ENCODE results near the gene TKT.
A peak's percentile ranks its signal among the peaks of the same experiment; 100 is the strongest.

TKT gene

GRCh38 chr3:53193466-53194209, 62.2 kb downstream of the TKT start:
- Histone ChIP-seq H3K9ac (ENCODE audit: low read length) (peak overlapping the region; percentile 16), H3K27ac (ENCODE audit: low read depth, low read length) (peak overlapping the region; percentile 51; the same call in 1 of the 2 replicates), H3K36me3 (ENCODE audit: control insufficient read depth, insufficient read depth, low read length) (peaks cover 26% of the 10 kb centered on the region), H3K4me1 (ENCODE audit: control insufficient read depth, insufficient read depth, low read length) (peaks cover 34% of the 10 kb centered on the region), H3K9me3 (ENCODE audit: control insufficient read depth, insufficient read depth, low read depth, low read length) (no peaks in the 10 kb centered on the region), H3K4me3 (ENCODE audit: low read depth, low read length) (no peak overlapping the region), H3K27me3 (ENCODE audit: control insufficient read depth, insufficient read depth, low read length) (no peaks in the 10 kb centered on the region)

GRCh38 chr3:53192608-53193007, 63.2 kb downstream of the TKT start:
- no peaks in the 10 kb centered on the region for H3K27me3 ChIP-seq (ENCODE audit: control insufficient read depth, insufficient read depth, low read length)
- H3K4me3 ChIP-seq (ENCODE audit: low read depth, low read length): no peak overlapping the region
- no peak overlapping the region for H3K9ac ChIP-seq (ENCODE audit: low read length)
- H3K4me1 ChIP-seq (ENCODE audit: control insufficient read depth, insufficient read depth, low read length): peaks cover 34% of the 10 kb centered on the region
- peaks cover 32% of the 10 kb centered on the region for H3K36me3 ChIP-seq (ENCODE audit: control insufficient read depth, insufficient read depth, low read length)
- H3K9me3 ChIP-seq (ENCODE audit: control insufficient read depth, insufficient read depth, low read depth, low read length): no peaks in the 10 kb centered on the region
- H3K27ac ChIP-seq (ENCODE audit: low read depth, low read length): no peak overlapping the region

GRCh38 chr3:53191836-53192480, 63.9 kb downstream of the TKT start:
- no peaks in the 10 kb centered on the region for H3K27me3 ChIP-seq (ENCODE audit: control insufficient read depth, insufficient read depth, low read length)
- H3K4me1 ChIP-seq (ENCODE audit: control insufficient read depth, insufficient read depth, low read length): peaks cover 34% of the 10 kb centered on the region
- no peak overlapping the region for H3K4me3 ChIP-seq (ENCODE audit: low read depth, low read length)
- H3K27ac ChIP-seq (ENCODE audit: low read depth, low read length): no peak overlapping the region
- no peaks in the 10 kb centered on the region for H3K9me3 ChIP-seq (ENCODE audit: control insufficient read depth, insufficient read depth, low read depth, low read length)
- H3K9ac ChIP-seq (ENCODE audit: low read length): no peak overlapping the region
- peaks cover 38% of the 10 kb centered on the region for H3K36me3 ChIP-seq (ENCODE audit: control insufficient read depth, insufficient read depth, low read length)

GRCh38 chr3:53190659-53191058, 65.2 kb downstream of the TKT start:
- H3K36me3 ChIP-seq (ENCODE audit: control insufficient read depth, insufficient read depth, low read length): peaks cover 50% of the 10 kb centered on the region

GRCh38 chr3:53189276-53189675, 66.5 kb downstream of the TKT start:
- H3K9me3 ChIP-seq (ENCODE audit: control insufficient read depth, insufficient read depth, low read depth, low read length): no peaks in the 10 kb centered on the region
- H3K4me1 ChIP-seq (ENCODE audit: control insufficient read depth, insufficient read depth, low read length): peaks cover 16% of the 10 kb centered on the region
- peaks cover 54% of the 10 kb centered on the region for H3K36me3 ChIP-seq (ENCODE audit: control insufficient read depth, insufficient read depth, low read length)
- no peak overlapping the region for H3K4me3 ChIP-seq (ENCODE audit: low read depth, low read length)
- H3K9ac ChIP-seq (ENCODE audit: low read length): no peak overlapping the region
- no peaks in the 10 kb centered on the region for H3K27me3 ChIP-seq (ENCODE audit: control insufficient read depth, insufficient read depth, low read length)
- no peak overlapping the region for H3K27ac ChIP-seq (ENCODE audit: low read depth, low read length)

More at GRCh38 chr3:53190659-53191058, 65.2 kb downstream of the TKT start:
- Histone ChIP-seq H3K27ac (ENCODE audit: low read depth, low read length) (no peak overlapping the region), H3K9me3 (ENCODE audit: control insufficient read depth, insufficient read depth, low read depth, low read length) (no peaks in the 10 kb centered on the region), H3K9ac (ENCODE audit: low read length) (no peak overlapping the region), H3K4me3 (ENCODE audit: low read depth, low read length) (no peak overlapping the region), H3K4me1 (ENCODE audit: control insufficient read depth, insufficient read depth, low read length) (peaks cover 21% of the 10 kb centered on the region), H3K27me3 (ENCODE audit: control insufficient read depth, insufficient read depth, low read length) (no peaks in the 10 kb centered on the region)

- Histone ChIP-seq H3K27ac (ENCODE audit: low read depth, low read length) (no peak overlapping the region), H3K9me3 (ENCODE audit: control insufficient read depth, insufficient read depth, low read depth, low read length) (no peaks in the 10 kb centered on the region), H3K36me3 (ENCODE audit: control insufficient read depth, insufficient read depth, low read length) (peaks cover 55% of the 10 kb centered on the region), H3K9ac (ENCODE audit: low read length) (no peak overlapping the region), H3K27me3 (ENCODE audit: control insufficient read depth, insufficient read depth, low read length) (no peaks in the 10 kb centered on the region), H3K4me1 (ENCODE audit: control insufficient read depth, insufficient read depth, low read length) (peaks cover 11% of the 10 kb centered on the region), H3K4me3 (ENCODE audit: low read depth, low read length) (no peak overlapping the region)
Observed at GRCh38 chr3:53188720-53189119, 67.1 kb downstream of the TKT start.

GRCh38 chr3:53188136-53188685, 67.6 kb downstream of the TKT start:
- Histone ChIP-seq H3K4me3 (ENCODE audit: low read depth, low read length) (no peak overlapping the region), H3K4me1 (ENCODE audit: control insufficient read depth, insufficient read depth, low read length) (peaks cover 6% of the 10 kb centered on the region; the same call in 1 of the 2 replicates), H3K9me3 (ENCODE audit: control insufficient read depth, insufficient read depth, low read depth, low read length) (no peaks in the 10 kb centered on the region), H3K9ac (ENCODE audit: low read length) (no peak overlapping the region), H3K27ac (ENCODE audit: low read depth, low read length) (no peak overlapping the region), H3K27me3 (ENCODE audit: control insufficient read depth, insufficient read depth, low read length) (no peaks in the 10 kb centered on the region), H3K36me3 (ENCODE audit: control insufficient read depth, insufficient read depth, low read length) (peaks cover 60% of the 10 kb centered on the region)

GRCh38 chr3:53187430-53187829, 68.4 kb downstream of the TKT start:
- Histone ChIP-seq H3K9me3 (ENCODE audit: control insufficient read depth, insufficient read depth, low read depth, low read length) (no peaks in the 10 kb centered on the region), H3K27me3 (ENCODE audit: control insufficient read depth, insufficient read depth, low read length) (no peaks in the 10 kb centered on the region), H3K36me3 (ENCODE audit: control insufficient read depth, insufficient read depth, low read length) (peaks cover 63% of the 10 kb centered on the region), H3K4me3 (ENCODE audit: low read depth, low read length) (no peak overlapping the region), H3K27ac (ENCODE audit: low read depth, low read length) (no peak overlapping the region), H3K4me1 (ENCODE audit: control insufficient read depth, insufficient read depth, low read length) (no peaks in the 10 kb centered on the region; the same call in 1 of the 2 replicates), H3K9ac (ENCODE audit: low read length) (no peak overlapping the region)

GRCh38 chr3:53186726-53187125, 69.1 kb downstream of the TKT start:
- Histone ChIP-seq H3K9ac (ENCODE audit: low read length) (no peak overlapping the region), H3K27me3 (ENCODE audit: control insufficient read depth, insufficient read depth, low read length) (no peaks in the 10 kb centered on the region), H3K36me3 (ENCODE audit: control insufficient read depth, insufficient read depth, low read length) (peaks cover 60% of the 10 kb centered on the region), H3K27ac (ENCODE audit: low read depth, low read length) (no peak overlapping the region), H3K4me3 (ENCODE audit: low read depth, low read length) (no peak overlapping the region), H3K9me3 (ENCODE audit: control insufficient read depth, insufficient read depth, low read depth, low read length) (no peaks in the 10 kb centered on the region), H3K4me1 (ENCODE audit: control insufficient read depth, insufficient read depth, low read length) (no peaks in the 10 kb centered on the region)

GRCh38 chr3:53185761-53186465, 69.9 kb downstream of the TKT start:
- H3K4me3 ChIP-seq (ENCODE audit: low read depth, low read length): no peak overlapping the region
- no peaks in the 10 kb centered on the region for H3K4me1 ChIP-seq (ENCODE audit: control insufficient read depth, insufficient read depth, low read length)
- H3K36me3 ChIP-seq (ENCODE audit: control insufficient read depth, insufficient read depth, low read length): peaks cover 68% of the 10 kb centered on the region
- no peak overlapping the region for H3K9ac ChIP-seq (ENCODE audit: low read length)
- no peaks in the 10 kb centered on the region for H3K9me3 ChIP-seq (ENCODE audit: control insufficient read depth, insufficient read depth, low read depth, low read length)
- no peaks in the 10 kb centered on the region for H3K27me3 ChIP-seq (ENCODE audit: control insufficient read depth, insufficient read depth, low read length)
- H3K27ac ChIP-seq (ENCODE audit: low read depth, low read length): no peak overlapping the region

- Histone ChIP-seq H3K4me1 (ENCODE audit: control insufficient read depth, insufficient read depth, low read length) (no peaks in the 10 kb centered on the region), H3K36me3 (ENCODE audit: control insufficient read depth, insufficient read depth, low read length) (peaks cover 66% of the 10 kb centered on the region), H3K9me3 (ENCODE audit: control insufficient read depth, insufficient read depth, low read depth, low read length) (no peaks in the 10 kb centered on the region), H3K27me3 (ENCODE audit: control insufficient read depth, insufficient read depth, low read length) (no peaks in the 10 kb centered on the region), H3K9ac (ENCODE audit: low read length) (no peak overlapping the region), H3K4me3 (ENCODE audit: low read depth, low read length) (no peak overlapping the region), H3K27ac (ENCODE audit: low read depth, low read length) (no peak overlapping the region)
Observed at GRCh38 chr3:53184701-53185100, 71.1 kb downstream of the TKT start.

Measured in HUES6 (cell line).